WTC11 (cell line): ENCODE measurements around the gene SNX32. TPM values are rescaled to one million over a fixed set of nuclear protein-coding genes. Genes with fewer than 3 reads are reported as not detected.

Experiments used
- CREB1 ChIP-seq: sonication (generic); formaldehyde crosslinking; IDR thresholded peaks from 2 replicates; pipeline ENCODE4 v1.8.0; 2023; ENCODE audit warnings: mild to moderate bottlenecking, missing genetic modification reagents
- CREM ChIP-seq: sonication (generic); formaldehyde crosslinking; IDR thresholded peaks from 2 replicates; pipeline ENCODE4 v1.8.1; 2022; ENCODE audit warnings: mild to moderate bottlenecking, missing genetic modification reagents, moderate library complexity
- E2F4 ChIP-seq: sonication (generic); formaldehyde crosslinking; IDR thresholded peaks from 2 replicates; pipeline ENCODE4 v1.8.1; 2022; ENCODE audit warnings: low read depth, mild to moderate bottlenecking, moderate library complexity, missing genetic modification reagents, borderline replicate concordance
- E2F5 ChIP-seq: sonication (generic); formaldehyde crosslinking; IDR thresholded peaks from 2 replicates; pipeline ENCODE4 v1.8.1; 2022; ENCODE audit warnings: mild to moderate bottlenecking, moderate library complexity, missing genetic modification reagents
- ELF4 ChIP-seq: sonication (generic); formaldehyde crosslinking; IDR thresholded peaks from 2 replicates; pipeline ENCODE4 v1.8.1; 2022; ENCODE audit warnings: low read depth, mild to moderate bottlenecking, moderate library complexity, missing genetic modification reagents
- ERG ChIP-seq: fragments of 250-450 bp; sonication (Bioruptor Pico); IDR thresholded peaks from 2 replicates; pipeline ENCODE4 v1.8.0; 2021; ENCODE audit warnings: mild to moderate bottlenecking
- FOXP1 ChIP-seq: sonication (generic); formaldehyde crosslinking; IDR thresholded peaks from 2 replicates; pipeline ENCODE4 v1.8.0; 2022; ENCODE audit warnings: missing genetic modification reagents, mild to moderate bottlenecking, moderate library complexity, borderline replicate concordance
- GABPB1 ChIP-seq: sonication (generic); formaldehyde crosslinking; IDR thresholded peaks from 2 replicates; pipeline ENCODE4 v1.8.1; 2023; ENCODE audit warnings: mild to moderate bottlenecking, missing genetic modification reagents
- IRF1 ChIP-seq: sonication (generic); formaldehyde crosslinking; IDR thresholded peaks from 2 replicates; pipeline ENCODE4 v1.8.0; 2023; ENCODE audit warnings: missing genetic modification reagents
- JUN ChIP-seq: sonication (generic); formaldehyde crosslinking; IDR thresholded peaks from 2 replicates; pipeline ENCODE4 v1.8.0; 2023; ENCODE audit warnings: mild to moderate bottlenecking, missing genetic modification reagents
- MAX ChIP-seq: sonication (generic); formaldehyde crosslinking; IDR thresholded peaks from 2 replicates; pipeline ENCODE4 v1.8.0; 2022; ENCODE audit warnings: mild to moderate bottlenecking, missing genetic modification reagents
- MYBL2 ChIP-seq: sonication (generic); formaldehyde crosslinking; IDR thresholded peaks from 2 replicates; pipeline ENCODE4 v1.8.1; 2023; ENCODE audit warnings: mild to moderate bottlenecking, moderate library complexity, missing genetic modification reagents
- NFE2L1 ChIP-seq: sonication (generic); formaldehyde crosslinking; IDR thresholded peaks from 2 replicates; pipeline ENCODE4 v1.8.1; 2023; ENCODE audit warnings: missing genetic modification reagents
- NFYB ChIP-seq: sonication (generic); formaldehyde crosslinking; conservative IDR thresholded peaks from 2 replicates; pipeline ENCODE4 v1.8.0; 2022; ENCODE audit warnings: low read depth, missing genetic modification reagents
- PRDM15 ChIP-seq: sonication (generic); formaldehyde crosslinking; IDR thresholded peaks from 2 replicates; pipeline ENCODE4 v1.8.0; 2022; ENCODE audit warnings: missing genetic modification reagents
- SP1 ChIP-seq: sonication (generic); formaldehyde crosslinking; conservative IDR thresholded peaks from 2 replicates; pipeline ENCODE4 v1.8.1; 2022; ENCODE audit warnings: missing genetic modification reagents
- TEAD1 ChIP-seq: sonication (generic); formaldehyde crosslinking; IDR thresholded peaks from 2 replicates; pipeline ENCODE4 v1.8.0; 2022; ENCODE audit warnings: mild to moderate bottlenecking, missing genetic modification reagents
- TP53 ChIP-seq: sonication (generic); formaldehyde crosslinking; IDR thresholded peaks from 2 replicates; pipeline ENCODE4 v1.8.1; 2023; ENCODE audit warnings: mild to moderate bottlenecking, missing genetic modification reagents
- USF1 ChIP-seq: sonication (generic); formaldehyde crosslinking; IDR thresholded peaks from 2 replicates; pipeline ENCODE4 v1.8.0; 2022; ENCODE audit warnings: mild to moderate bottlenecking, missing genetic modification reagents
- ZNF219 ChIP-seq: sonication (generic); formaldehyde crosslinking; IDR thresholded peaks from 2 replicates; pipeline ENCODE4 v1.8.0; 2023; ENCODE audit warnings: missing genetic modification reagents, mild to moderate bottlenecking, borderline replicate concordance
- ZNF281 ChIP-seq: sonication (generic); formaldehyde crosslinking; IDR thresholded peaks from 2 replicates; pipeline ENCODE4 v1.8.0; 2023; ENCODE audit warnings: mild to moderate bottlenecking, missing genetic modification reagents
- ZNF317 ChIP-seq: sonication (generic); formaldehyde crosslinking; IDR thresholded peaks from 2 replicates; pipeline ENCODE4 v1.8.1; 2023; ENCODE audit warnings: low read depth, mild to moderate bottlenecking, moderate library complexity, missing genetic modification reagents, borderline replicate concordance
- ZNF416 ChIP-seq: fragments of 250-450 bp; sonication (Bioruptor Pico); IDR thresholded peaks from 2 replicates; pipeline ENCODE4 v1.9.0; 2021; ENCODE audit warnings: mild to moderate bottlenecking, inconsistent platforms
- total RNA-seq: library from RNA; stranded (reverse); gene quantifications from 3 replicates; pipeline ENCODE4 v1.2.3, GENCODE V29; 2021

Gene SNX32
- total RNA-seq, 1 experiment from 2014 or later: 2.9 TPM

GRCh38 chr11:65857853-65858680, 24.3 kb downstream of the SNX32 start, which contains the start of gene CFL1 (continued):
- TF ChIP-seq ERG (CRISPR knock-in tag) (no peak), ZNF281 (CRISPR knock-in tag) (peak; percentile 73), E2F4 (CRISPR knock-in tag) (peak; percentile 72; the same call in 1 of the 2 replicates), MYBL2 (CRISPR knock-in tag) (peak; percentile 79), ZNF416 (CRISPR knock-in tag) (peak; percentile 84; the same call in 1 of the 2 replicates), E2F5 (peak; percentile 94), CREB1 (CRISPR knock-in tag) (no peak), TEAD1 (CRISPR knock-in tag) (peak; percentile 37; the same call in 1 of the 2 replicates), ELF4 (CRISPR knock-in tag) (no peak), ZNF219 (CRISPR knock-in tag) (peak; percentile 76; the same call in 1 of the 2 replicates), CREM (CRISPR knock-in tag) (peak; percentile 26; the same call in 1 of the 2 replicates), USF1 (CRISPR knock-in tag) (peak; percentile 48; the same call in 1 of the 2 replicates), TP53 (CRISPR knock-in tag) (no peak), FOXP1 (CRISPR knock-in tag) (peak; percentile 32; the same call in 1 of the 2 replicates), ZNF317 (no peak), IRF1 (CRISPR knock-in tag) (0 out of 2 replicates have a peak, but pooled peaks have one; percentile 54), SP1 (CRISPR knock-in tag) (peak; percentile 93), NFYB (CRISPR knock-in tag) (peak; percentile 73), PRDM15 (CRISPR knock-in tag) (no peak), GABPB1 (CRISPR knock-in tag) (peak; percentile 86), NFE2L1 (CRISPR knock-in tag) (peak; percentile 69), JUN (CRISPR knock-in tag) (no peak), MAX (peak; percentile 59)
